Placental epithelial cell (primary cell): ENCODE results near the gene NUDT13. TPM values are rescaled to one million over a fixed set of nuclear protein-coding genes. Genes with fewer than 3 reads are reported as not detected.

ENCODE experiments used
- small RNA-seq: library from RNA; depleted of rRNA; stranded (forward); fragments of <200 nt; gene quantifications from one replicate; pipeline ENCODE3, GENCODE V24; 2012
- total RNA-seq: library from RNA; depleted of rRNA; stranded (reverse); fragments of >200 nt; gene quantifications from 2 replicates; pipeline ENCODE4 v1.2.3, GENCODE V29; 2012

NUDT13 gene
- total RNA-seq, result 1.8 and 5.1 TPM in 2 replicates

DNA sequence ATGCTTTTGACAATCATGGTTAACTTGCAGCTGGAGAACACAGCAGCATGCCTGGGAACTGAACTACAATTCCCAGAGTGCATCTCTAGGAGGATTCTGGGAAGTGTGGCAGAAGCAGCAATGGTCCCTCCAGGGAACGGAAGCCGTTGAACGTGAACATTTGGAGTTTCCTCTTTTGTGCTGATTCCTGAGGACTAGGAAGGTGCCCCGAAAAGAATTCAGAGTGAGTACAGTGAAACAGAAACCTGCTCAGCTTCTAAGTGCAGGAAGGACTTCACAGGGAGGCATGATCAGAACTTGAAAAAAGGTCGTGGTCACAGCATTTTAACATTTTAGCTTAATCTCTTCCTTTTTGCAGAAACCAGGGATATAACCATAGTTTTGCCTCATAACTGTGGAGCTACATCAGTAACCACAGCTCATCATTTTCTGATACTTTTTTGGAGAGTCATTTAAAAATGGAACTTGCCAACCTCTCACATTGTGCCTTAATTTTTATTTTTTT is at the start of gene NUDT13:
Gene NUDT13, plus strand, starts transcription at position 111 of the 505 bp plus-strand sequence. CDS start 3,911 bp downstream, outside the sequence.

DNA sequence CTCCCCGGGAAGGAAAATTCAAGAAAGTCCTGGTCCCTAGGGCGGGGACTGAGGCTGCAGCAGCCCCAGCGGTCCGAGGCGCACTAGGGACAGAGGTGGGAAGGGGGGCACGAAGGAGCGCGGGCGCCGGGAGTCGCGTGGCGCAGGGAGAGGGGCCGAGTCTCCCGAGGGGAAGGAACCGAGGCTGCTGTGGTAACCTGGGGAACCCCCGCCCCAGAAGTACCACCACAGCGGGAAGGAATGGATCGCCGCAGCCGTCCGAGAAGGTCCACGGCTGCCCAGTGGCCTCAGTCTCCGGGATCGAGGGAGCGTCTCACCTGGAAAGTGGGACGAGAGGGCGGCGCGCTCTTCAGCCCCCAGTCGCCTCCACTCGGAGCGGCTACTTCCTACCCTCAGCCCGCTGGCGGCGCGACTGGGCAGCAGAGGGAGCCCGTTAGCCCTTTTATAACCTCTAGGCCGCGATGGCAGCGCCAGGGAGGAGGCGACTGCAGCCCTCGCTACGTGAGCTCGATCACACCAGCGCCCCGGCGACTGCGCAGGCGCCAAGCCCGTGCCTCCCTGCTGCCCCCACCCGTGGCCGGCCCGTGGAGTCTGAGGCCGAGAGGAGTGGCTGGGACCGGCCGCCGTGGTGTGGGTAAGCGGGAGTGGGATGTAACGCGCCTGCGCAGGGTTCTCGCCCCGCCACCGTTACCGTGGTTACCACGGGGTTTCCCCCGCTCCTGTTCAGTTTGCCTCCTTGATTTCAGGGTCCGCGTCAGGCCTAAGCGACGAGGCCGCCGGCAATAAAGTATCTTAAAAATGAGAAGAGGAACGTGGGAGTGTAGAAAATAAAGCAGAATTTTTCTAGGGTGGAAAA is 13.6 kb upstream of the NUDT13 start, which contains the start of gene P4HA1:
Gene P4HA1, minus strand, starts transcription at position 418 of the 856 bp plus-strand sequence. CDS start 21,983 bp downstream, outside the sequence.

DNA sequence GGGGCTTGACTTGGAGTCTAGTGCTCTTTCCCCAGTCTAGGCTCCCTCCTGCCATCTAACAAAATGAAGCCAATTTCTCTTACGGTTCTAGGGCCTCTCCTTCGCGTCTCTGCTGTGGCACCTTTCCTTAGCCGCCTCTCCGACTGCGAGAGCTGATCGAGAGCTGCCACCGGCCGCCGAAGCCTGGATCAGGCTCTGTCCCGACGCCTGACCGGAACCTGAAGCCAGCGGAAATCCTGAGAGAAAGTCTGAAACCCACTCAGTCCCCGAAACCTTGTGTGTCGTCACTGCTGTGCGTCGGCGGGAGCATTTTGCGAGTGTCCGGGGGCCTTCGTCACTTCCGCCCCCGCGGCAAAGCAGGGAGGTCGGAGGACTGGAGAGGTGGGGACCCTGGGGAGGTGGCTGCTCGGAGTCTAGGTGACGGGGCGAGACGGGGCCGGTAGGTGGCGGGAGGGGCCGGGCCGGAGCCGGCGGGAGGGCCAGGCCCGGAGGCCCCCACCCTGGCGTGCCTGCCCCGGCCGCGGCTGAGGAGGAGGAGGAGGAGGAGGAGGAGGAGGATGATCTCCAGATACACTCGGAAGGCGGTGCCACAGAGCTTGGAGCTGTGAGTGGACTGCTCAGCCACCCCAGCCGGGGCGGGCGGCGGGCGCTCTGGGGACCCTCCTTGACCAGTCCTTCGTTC is 57.7 kb downstream of the NUDT13 start, which contains the start of the genes ECD and FAM149B1:
Gene ECD, minus strand, starts transcription at position 226 of the 682 bp plus-strand sequence. CDS start 4,071 bp downstream, outside the sequence.
Gene FAM149B1, plus strand, starts transcription at position 337 of the 682 bp plus-strand sequence. Its CDS starts 221 bp downstream, at position 558.

Small RNA genes within 50 kb of the gene (small RNA-seq; reads per million reads assigned to genes)
- gene RF00019 (not detected), gene SNORA11F (1,133 reads per million, percentile 99 among the genes with 10 or more reads in this experiment)

Other genes starting within 250 kb of the NUDT13 start
- gene OIT3, start 216.7 kb upstream of the NUDT13 start, total RNA-seq, result under 0.01 TPM in 1 of 2 replicates, not detected in the other
- gene PLA2G12B, start 155.6 kb upstream of the NUDT13 start, total RNA-seq, result not detected in 2 replicates
- 157 and 222 TPM in 2 replicates for gene P4HA1, start 13.6 kb upstream of the NUDT13 start, total RNA-seq
- 23.9 and 33.6 TPM in 2 replicates for gene ECD, start 57.6 kb downstream of the NUDT13 start, total RNA-seq
- gene FAM149B1, start 57.7 kb downstream of the NUDT13 start, total RNA-seq, result 21.3 and 22.8 TPM in 2 replicates
- gene DNAJC9, start 136.8 kb downstream of the NUDT13 start, total RNA-seq, result 22.7 and 23.6 TPM in 2 replicates
- 43.6 and 79.4 TPM in 2 replicates for gene MRPS16, start 142.2 kb downstream of the NUDT13 start, total RNA-seq
- 0.76 and 5.9 TPM in 2 replicates for gene CFAP70, start 248.4 kb downstream of the NUDT13 start, total RNA-seq